Suprapubic skin (tissue), 3 donors: ENCODE results near the gene CPSF4.

Experiments used
- EP300 ChIP-seq: sonication (generic); formaldehyde crosslinking; IDR thresholded peaks from one replicate; pipeline ENCODE4 v1.6.1; 2017; ENCODE audit warnings: antibody characterized with exemption
- POLR2A ChIP-seq, 2 donors: fragments of 450-650 bp; IDR thresholded peaks; one replicate each; pipeline ENCODE4 v1.6.1; 2017; ENCODE audit warnings: antibody characterized with exemption in 2 of 2, mild to moderate bottlenecking in 2 of 2, moderate library complexity in 2 of 2
- TF ChIP-seq, protein P1 (sequence below), 2 donors: fragments of 200-600 bp in 1 of 2; fragments of 450-650 bp in 1 of 2; sonication (generic) in 1 of 2; IDR thresholded peaks; one replicate each; pipeline ENCODE4 v1.5.1; 2016 to 2019; ENCODE audit warnings: antibody characterized with exemption in 2 of 2, mild to moderate bottlenecking in 1 of 2, moderate library complexity in 1 of 2

DNA sequence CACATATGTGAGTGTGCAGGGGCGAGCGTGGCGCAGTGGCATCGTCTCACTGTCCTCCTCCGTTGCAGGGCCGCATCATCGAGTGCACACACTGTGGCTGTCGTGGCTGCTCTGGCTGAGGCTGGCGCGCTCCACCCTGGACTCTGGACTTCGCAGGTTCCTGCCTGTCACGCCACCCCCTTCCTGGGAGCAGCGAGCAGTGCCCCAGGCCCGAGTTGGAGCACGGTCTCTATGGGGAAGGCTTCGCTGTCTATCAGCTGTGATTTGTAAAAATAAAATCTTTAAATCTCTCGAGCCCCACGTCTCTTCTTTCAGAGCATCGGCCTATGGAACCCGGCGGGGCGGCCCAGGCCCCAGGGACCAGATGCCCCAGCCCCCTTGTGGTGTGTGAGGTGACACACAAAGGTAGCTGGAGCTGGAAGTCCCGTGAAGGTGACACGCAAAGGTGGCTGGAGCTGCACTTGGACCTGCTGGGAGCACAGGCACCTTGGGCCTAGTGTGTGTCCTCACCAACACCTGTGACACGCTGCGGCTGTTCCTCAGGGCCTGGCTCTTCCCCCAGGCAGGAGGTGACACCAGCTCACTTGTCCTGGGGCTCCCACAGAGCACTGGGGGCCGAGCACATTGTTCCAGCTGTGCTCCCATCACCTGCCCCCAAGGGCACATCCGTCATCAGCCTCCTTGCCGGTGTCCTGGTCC is 19.3 kb upstream of the CPSF4 start:
- no peak for TF ChIP-seq EP300
- TF ChIP-seq, protein P1, sequence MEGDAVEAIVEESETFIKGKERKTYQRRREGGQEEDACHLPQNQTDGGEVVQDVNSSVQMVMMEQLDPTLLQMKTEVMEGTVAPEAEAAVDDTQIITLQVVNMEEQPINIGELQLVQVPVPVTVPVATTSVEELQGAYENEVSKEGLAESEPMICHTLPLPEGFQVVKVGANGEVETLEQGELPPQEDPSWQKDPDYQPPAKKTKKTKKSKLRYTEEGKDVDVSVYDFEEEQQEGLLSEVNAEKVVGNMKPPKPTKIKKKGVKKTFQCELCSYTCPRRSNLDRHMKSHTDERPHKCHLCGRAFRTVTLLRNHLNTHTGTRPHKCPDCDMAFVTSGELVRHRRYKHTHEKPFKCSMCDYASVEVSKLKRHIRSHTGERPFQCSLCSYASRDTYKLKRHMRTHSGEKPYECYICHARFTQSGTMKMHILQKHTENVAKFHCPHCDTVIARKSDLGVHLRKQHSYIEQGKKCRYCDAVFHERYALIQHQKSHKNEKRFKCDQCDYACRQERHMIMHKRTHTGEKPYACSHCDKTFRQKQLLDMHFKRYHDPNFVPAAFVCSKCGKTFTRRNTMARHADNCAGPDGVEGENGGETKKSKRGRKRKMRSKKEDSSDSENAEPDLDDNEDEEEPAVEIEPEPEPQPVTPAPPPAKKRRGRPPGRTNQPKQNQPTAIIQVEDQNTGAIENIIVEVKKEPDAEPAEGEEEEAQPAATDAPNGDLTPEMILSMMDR (IDR thresholded peaks at IDR 0.05) = no peak
- TF ChIP-seq POLR2A (IDR thresholded peaks at IDR 0.05) = no peak
